Naive B cell (primary cell): ENCODE measurements around the gene THEM5. TPM values are rescaled to one million over a fixed set of nuclear protein-coding genes. Genes with fewer than 3 reads are reported as not detected.
"Not testable (repeated sequence)": the region's sequence is repeated elsewhere in the genome, so short reads cannot be mapped to it uniquely, and the experiment has no call there.

Experiments
- ATAC-seq, 2 donors: fragments of 150-1000 bp; cut with Tn5 transposase; 2 replicates each; pipeline ENCODE4 v1.10.0; 2021; ENCODE audit warnings: low read depth in 2 of 2, mild to moderate bottlenecking in 2 of 2, moderate library complexity in 2 of 2
- DNase-seq: peaks from one replicate; pipeline ENCODE4 v3.0.0; 2022
- H3K27ac Mint-ChIP-seq, 6 donors: one replicate each; pipeline ENCODE4 v1.8.0; 2020 to 2022; ENCODE audit warnings: mild to moderate bottlenecking in 6 of 6, mixed read lengths in 6 of 6, moderate library complexity in 5 of 6, inconsistent platforms in 2 of 6
- H3K27me3 Mint-ChIP-seq, 3 donors: one replicate each; pipeline ENCODE4 v1.8.0; 2021 to 2022; ENCODE audit warnings: mixed read lengths in 3 of 3, mild to moderate bottlenecking in 1 of 3
- H3K36me3 Mint-ChIP-seq, 2 donors: one replicate each; pipeline ENCODE4 v1.8.0; 2020 to 2022; ENCODE audit warnings: mixed read lengths in 2 of 2, inconsistent platforms in 1 of 2, mild to moderate bottlenecking in 1 of 2
- H3K4me1 Mint-ChIP-seq, 3 donors: one replicate each; pipeline ENCODE4 v1.8.0; 2020 to 2022; ENCODE audit warnings: mixed read lengths in 3 of 3, inconsistent platforms in 1 of 3, mild to moderate bottlenecking in 1 of 3, moderate library complexity in 1 of 3
- H3K4me3 Mint-ChIP-seq, 8 donors: one replicate each; pipeline ENCODE4 v1.8.0; 2020 to 2022; ENCODE audit warnings: mild to moderate bottlenecking in 8 of 8, mixed read lengths in 8 of 8, moderate library complexity in 8 of 8, inconsistent platforms in 2 of 8
- H3K9me3 Mint-ChIP-seq, 7 donors: one replicate each; pipeline ENCODE4 v1.8.0; 2020 to 2022; ENCODE audit warnings: mixed read lengths in 7 of 7, mild to moderate bottlenecking in 5 of 7, inconsistent platforms in 2 of 7, moderate library complexity in 1 of 7
- polyA plus RNA-seq, 6 donors: library from polyadenylated mRNA; unstranded; fragments of 300-500 nt; fragmentation: Illumina TruSeq; gene quantifications; one replicate each; pipeline ENCODE4 v1.2.3, GENCODE V29; 2021; ENCODE audit warnings: low read depth in 6 of 6

THEM5 gene
- polyA plus RNA-seq, 6 donors from 2014 or later: not detected

GRCh38 chr1:151883898-151884297 lies 30.4 kb upstream of the THEM5 start:
- ATAC-seq, H3K36me3 Mint-ChIP-seq, H3K27ac Mint-ChIP-seq, DNase-seq, H3K27me3 Mint-ChIP-seq, H3K9me3 Mint-ChIP-seq, H3K4me3 Mint-ChIP-seq: not testable (repeated sequence)
- peaks cover 0 to 13% (median 4%) of the 10 kb centered on the region in 3 donors for H3K4me1 Mint-ChIP-seq

GRCh38 chr1:151882918-151883317 lies 29.4 kb upstream of the THEM5 start:
- not testable (repeated sequence) for ATAC-seq, DNase-seq

DNA sequence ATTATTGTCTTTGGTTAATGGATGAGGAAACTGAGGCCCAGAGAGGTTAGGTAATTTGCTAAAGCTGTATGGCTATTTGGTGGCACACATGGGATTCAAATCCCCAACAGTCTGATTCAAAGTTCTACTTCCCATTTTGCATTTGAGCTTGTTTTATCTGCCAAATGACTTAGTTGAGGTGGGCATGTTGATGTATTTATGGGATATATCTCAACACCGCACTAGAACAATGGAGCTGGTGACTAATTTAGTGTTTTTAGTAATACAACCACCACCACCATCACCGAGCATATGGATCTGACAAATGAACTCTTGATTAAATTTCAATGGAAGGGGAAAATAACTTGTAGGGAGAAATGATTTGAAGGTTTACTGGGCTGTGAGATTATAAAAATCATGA lies 29.0 kb upstream of the THEM5 start:
- peaks cover 0 to 13% (median 4%) of the 10 kb centered on the region in 3 donors for H3K4me1 Mint-ChIP-seq
- ATAC-seq (no peak), DNase-seq (no peak)
- H3K27me3 Mint-ChIP-seq: no peaks in the 10 kb centered on the region
- peak overlapping the region in 3 of 6 donors; percentile 9 to 95 (median 80) for H3K27ac Mint-ChIP-seq
- peaks cover 0 to 2% (median 0%) of the 10 kb centered on the region in 7 donors for H3K9me3 Mint-ChIP-seq
- no peak overlapping the region for H3K4me3 Mint-ChIP-seq
- H3K36me3 Mint-ChIP-seq: no peaks in the 10 kb centered on the region

More at GRCh38 chr1:151882918-151883317, 29.4 kb upstream of the THEM5 start:
- H3K27me3 Mint-ChIP-seq, H3K9me3 Mint-ChIP-seq, H3K36me3 Mint-ChIP-seq: not testable (repeated sequence)
- H3K4me1 Mint-ChIP-seq: peaks cover 0 to 13% (median 4%) of the 10 kb centered on the region in 3 donors
- H3K27ac Mint-ChIP-seq: peak overlapping the region in 2 of 6 donors; percentile 80 to 95
- H3K4me3 Mint-ChIP-seq: peak overlapping the region in 1 of 8 donors; percentile 41

DNA sequence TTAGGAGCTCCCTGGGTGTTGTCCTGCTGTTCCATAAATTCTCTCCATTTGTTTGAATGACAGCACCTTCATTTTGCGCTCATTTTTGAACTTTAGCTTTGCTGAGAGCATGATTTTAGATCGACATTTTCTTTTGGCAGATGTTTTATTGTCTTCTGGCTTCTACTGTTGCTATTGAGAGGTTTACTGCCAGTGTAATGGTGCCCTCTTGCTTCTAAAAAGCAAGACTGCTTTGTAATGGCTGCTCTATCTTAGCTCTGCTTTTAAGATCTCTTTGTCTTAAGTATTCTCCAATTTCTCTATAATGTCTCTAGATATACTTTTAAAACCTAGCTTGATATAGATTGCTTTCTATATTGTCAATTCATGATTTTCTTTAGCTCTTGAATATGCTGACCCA lies 28.0 kb upstream of the THEM5 start:
- no peak for ATAC-seq
- peaks cover 0 to 2% (median 0%) of the 10 kb centered on the region in 7 donors for H3K9me3 Mint-ChIP-seq
- no peaks in the 10 kb centered on the region for H3K27me3 Mint-ChIP-seq
- no peak overlapping the region for H3K27ac Mint-ChIP-seq
- no peaks in the 10 kb centered on the region for H3K36me3 Mint-ChIP-seq
- DNase-seq: no peak
- H3K4me1 Mint-ChIP-seq: peaks cover 0 to 13% (median 4%) of the 10 kb centered on the region in 3 donors
- no peak overlapping the region for H3K4me3 Mint-ChIP-seq

- Mint-ChIP-seq H3K27me3 (no peaks in the 10 kb centered on the region), H3K9me3 (no peaks in the 10 kb centered on the region), H3K36me3 (peaks cover 0 to 16% of the 10 kb centered on the region in 2 donors), H3K4me3 (no peak overlapping the region), H3K4me1 (peaks cover 0 to 4% (median 0%) of the 10 kb centered on the region in 3 donors), H3K27ac (peak overlapping the region in 1 of 6 donors; percentile 7)
- ATAC-seq (no peak), DNase-seq (no peak)
Measured at GRCh38 chr1:151875419-151876097, 22.0 kb upstream of the THEM5 start.

DNA sequence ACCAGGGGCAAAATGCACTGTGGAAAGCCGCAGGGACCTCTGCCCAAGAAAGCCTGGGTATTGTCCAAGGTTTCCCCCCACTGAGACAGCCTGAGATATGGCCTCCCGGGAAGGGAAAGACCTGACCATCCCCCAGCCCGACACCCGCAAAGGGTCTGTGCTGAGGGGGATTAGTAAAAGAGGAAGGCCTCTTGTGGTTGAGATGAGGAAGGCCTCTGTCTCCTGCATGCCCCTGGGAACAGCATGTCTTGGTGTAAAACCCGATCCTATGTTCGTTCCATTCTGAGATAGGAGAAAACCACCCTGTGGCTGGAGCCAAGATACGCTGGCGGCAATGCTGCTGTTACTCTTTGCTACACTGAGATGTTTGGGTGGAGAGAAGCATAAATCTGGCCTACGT lies 19.3 kb upstream of the THEM5 start:
- H3K4me1 Mint-ChIP-seq, H3K9me3 Mint-ChIP-seq, H3K27ac Mint-ChIP-seq, H3K4me3 Mint-ChIP-seq, ATAC-seq, DNase-seq: not testable (repeated sequence)
- peaks cover 6 to 14% (median 8%) of the 10 kb centered on the region in 3 donors for H3K27me3 Mint-ChIP-seq
- H3K36me3 Mint-ChIP-seq: peaks cover 0 to 16% of the 10 kb centered on the region in 2 donors

GRCh38 chr1:151871284-151872030 lies 17.9 kb upstream of the THEM5 start:
- no peak for ATAC-seq
- Mint-ChIP-seq H3K36me3 (peaks cover 0 to 16% of the 10 kb centered on the region in 2 donors), H3K4me1 (peaks cover 0 to 4% (median 3%) of the 10 kb centered on the region in 3 donors), H3K9me3 (no peaks in the 10 kb centered on the region), H3K27ac (no peak overlapping the region), H3K4me3 (no peak overlapping the region), H3K27me3 (peaks cover 12 to 14% (median 14%) of the 10 kb centered on the region in 3 donors)
- DNase-seq: no peak

- H3K4me3 Mint-ChIP-seq: no peak overlapping the region
- no peak overlapping the region for H3K27ac Mint-ChIP-seq
- H3K27me3 Mint-ChIP-seq: peaks cover 20 to 22% (median 21%) of the 10 kb centered on the region in 3 donors
- peaks cover 0 to 6% of the 10 kb centered on the region in 2 donors for H3K36me3 Mint-ChIP-seq
- H3K9me3 Mint-ChIP-seq: no peaks in the 10 kb centered on the region
- H3K4me1 Mint-ChIP-seq: peaks cover 0 to 4% (median 3%) of the 10 kb centered on the region in 3 donors
- ATAC-seq (no peak), DNase-seq (no peak)
Measured at GRCh38 chr1:151868486-151868885, 15.0 kb upstream of the THEM5 start.

DNA sequence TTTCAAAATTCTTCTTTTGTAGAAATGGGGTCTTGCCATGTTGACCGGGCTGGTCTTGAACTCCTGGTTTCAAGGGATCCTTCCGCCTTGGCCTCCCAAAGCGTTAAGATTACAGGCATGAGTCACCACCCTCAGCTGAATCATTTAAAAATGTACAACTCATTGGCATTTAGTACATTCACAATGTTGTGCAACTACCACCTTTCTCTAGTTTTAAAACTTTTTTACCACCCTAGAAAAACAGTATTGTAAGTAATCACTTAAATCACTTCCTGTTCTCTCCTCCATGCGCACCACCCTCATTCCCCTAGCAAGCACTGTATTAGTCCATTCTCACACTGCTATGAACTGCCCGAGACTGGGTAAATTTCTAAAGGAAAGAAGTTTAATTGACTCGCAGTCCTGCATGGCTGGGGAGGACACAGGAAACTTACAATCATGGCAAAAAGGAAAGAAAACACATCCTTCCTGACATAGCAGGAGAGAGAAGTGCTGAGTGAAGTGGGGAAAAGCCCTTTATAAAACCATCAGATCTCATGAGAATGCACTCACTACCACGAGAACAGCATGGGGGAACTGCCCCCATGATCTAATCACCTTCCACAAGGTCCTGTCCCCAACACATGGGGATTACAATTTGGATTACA lies 14.4 kb upstream of the THEM5 start:
- no peak overlapping the region for H3K27ac Mint-ChIP-seq
- no peaks in the 10 kb centered on the region for H3K36me3 Mint-ChIP-seq
- H3K4me1 Mint-ChIP-seq: peaks cover 0 to 3% (median under 1%) of the 10 kb centered on the region in 3 donors
- DNase-seq: no peak
- H3K9me3 Mint-ChIP-seq: no peaks in the 10 kb centered on the region
- no peak for ATAC-seq
- H3K27me3 Mint-ChIP-seq: peaks cover 20 to 25% (median 21%) of the 10 kb centered on the region in 3 donors
- H3K4me3 Mint-ChIP-seq: no peak overlapping the region

- DNase-seq (no peak), ATAC-seq (no peak)
- Mint-ChIP-seq H3K36me3 (no peaks in the 10 kb centered on the region), H3K27ac (no peak overlapping the region), H3K9me3 (no peaks in the 10 kb centered on the region), H3K27me3 (peaks cover 21 to 31% (median 25%) of the 10 kb centered on the region in 3 donors), H3K4me1 (peaks cover 0 to 3% (median 0%) of the 10 kb centered on the region in 3 donors), H3K4me3 (no peak overlapping the region)
Measured at GRCh38 chr1:151867321-151867720, 13.8 kb upstream of the THEM5 start.

GRCh38 chr1:151864411-151864810 lies 10.9 kb upstream of the THEM5 start:
- Mint-ChIP-seq H3K4me1 (peaks cover 6 to 19% (median 11%) of the 10 kb centered on the region in 3 donors), H3K27ac (no peak overlapping the region), H3K4me3 (no peak overlapping the region), H3K27me3 (peaks cover 13 to 31% (median 23%) of the 10 kb centered on the region in 3 donors), H3K9me3 (no peaks in the 10 kb centered on the region), H3K36me3 (no peaks in the 10 kb centered on the region)
- no peak for ATAC-seq
- no peak for DNase-seq

DNA sequence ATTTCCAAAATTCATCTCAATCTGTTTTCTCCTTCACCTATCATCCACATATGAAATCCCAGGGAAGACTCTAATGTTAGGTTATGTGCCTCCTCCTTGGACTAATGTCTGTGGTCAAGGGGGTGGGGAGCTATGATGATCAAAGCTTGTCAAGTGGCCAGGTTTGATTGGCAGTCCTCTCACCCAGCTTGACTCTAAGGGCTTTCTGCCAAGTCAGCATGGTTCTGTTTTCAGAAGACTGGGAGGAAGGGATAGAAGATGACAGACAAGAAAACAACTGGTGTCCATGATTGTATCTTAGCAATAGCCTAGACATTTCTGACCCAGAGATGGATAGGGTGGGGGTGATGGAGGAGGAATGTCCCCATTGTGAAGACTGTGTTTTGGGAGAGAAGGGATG lies 9.1 kb upstream of the THEM5 start:
- Mint-ChIP-seq H3K36me3 (no peaks in the 10 kb centered on the region), H3K9me3 (no peaks in the 10 kb centered on the region), H3K4me1 (peaks cover 6 to 20% (median 12%) of the 10 kb centered on the region in 3 donors), H3K4me3 (no peak overlapping the region), H3K27ac (no peak overlapping the region), H3K27me3 (peaks cover 7 to 23% (median 19%) of the 10 kb centered on the region in 3 donors)
- DNase-seq: no peak
- ATAC-seq: no peak

DNA sequence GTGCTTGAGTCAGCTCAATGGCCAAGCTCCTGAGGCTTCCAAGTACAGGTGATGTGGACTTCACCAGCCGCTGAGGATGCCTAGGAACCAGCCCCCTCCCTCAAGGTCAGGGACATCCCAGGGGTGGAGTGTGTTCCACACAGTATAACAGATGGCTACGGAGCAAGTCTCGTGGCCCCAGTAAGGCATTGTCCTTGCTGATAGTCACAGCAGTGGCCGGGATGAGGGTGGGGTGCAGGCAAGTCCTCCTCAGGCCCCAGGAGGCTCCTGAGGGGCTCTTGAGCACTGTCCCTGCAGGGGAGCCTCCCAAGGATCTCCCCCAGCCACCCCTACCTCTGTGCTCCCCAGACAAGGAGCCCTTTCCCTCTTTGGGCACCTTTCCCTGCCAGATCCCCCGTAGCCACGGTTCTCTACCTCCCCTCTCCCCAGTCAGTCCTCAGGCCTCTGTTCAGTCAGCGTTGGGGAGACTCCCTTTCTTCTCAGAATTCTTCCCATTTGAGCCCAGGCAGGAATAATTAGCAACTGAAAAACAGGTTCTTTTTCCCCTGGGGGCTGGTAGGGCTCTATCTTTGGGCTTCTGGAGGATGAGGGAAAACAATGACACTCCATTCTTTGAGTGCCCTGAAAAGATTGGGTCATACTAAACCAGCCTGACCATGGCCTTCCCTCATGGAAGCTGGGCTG lies 7.1 kb upstream of the THEM5 start:
- DNase-seq: no peak
- peaks cover 6 to 22% (median 17%) of the 10 kb centered on the region in 3 donors for H3K27me3 Mint-ChIP-seq
- no peak for ATAC-seq
- H3K4me3 Mint-ChIP-seq: no peak overlapping the region
- H3K9me3 Mint-ChIP-seq: no peaks in the 10 kb centered on the region
- no peaks in the 10 kb centered on the region for H3K36me3 Mint-ChIP-seq
- H3K4me1 Mint-ChIP-seq: peaks cover 6 to 18% (median 12%) of the 10 kb centered on the region in 3 donors
- H3K27ac Mint-ChIP-seq: peak overlapping the region in 5 of 6 donors; percentile 6 to 75 (median 54)
